ENCODE measurements around the gene LCE2D. TPM values are rescaled to one million over a fixed set of nuclear protein-coding genes. Genes with fewer than 3 reads are reported as not detected.

The LCE2D gene
- total and polyA plus RNA-seq, 8 donors, result not detected

GRCh38 chr1:152623203-152623844, 39.9 kb upstream of the LCE2D start:
- Histone ChIP-seq H3K27ac (no peak overlapping the region), H3K36me3 (no peaks in the 10 kb centered on the region), H3K4me1 (no peaks in the 10 kb centered on the region), H3K4me3 (no peak overlapping the region), H3K9me3 (peaks cover 0 to 23% (median 17%) of the 10 kb centered on the region in 4 donors), H3K27me3 (peaks cover 0 to 24% (median 0%) of the 10 kb centered on the region in 3 donors)
- intact Hi-C loops (cut with DNase I; ENCODE audit: low total_unique reads), result no loop called here
- peak in 1 of 2 donors; percentile 5 for DNase-seq
- TF ChIP-seq POLR2AphosphoS5 (IDR thresholded peaks at IDR 0.05) (no peak), CTCF (IDR thresholded peaks at IDR 0.05) (no peak), POLR2A (IDR thresholded peaks at IDR 0.05) (no peak), EP300 (IDR thresholded peaks at IDR 0.05) (no peak)
- WGBS, 5 donors, result 15 to 39% (median 23%) methylated on average over 17 to 29 of the region's 29 CpGs

- H3K36me3 ChIP-seq, result no peaks in the 10 kb centered on the region
- peaks cover 0 to 34% (median 0%) of the 10 kb centered on the region in 3 donors for H3K27me3 ChIP-seq
- TF ChIP-seq POLR2A (IDR thresholded peaks at IDR 0.05) (no peak), EP300 (IDR thresholded peaks at IDR 0.05) (no peak), CTCF (IDR thresholded peaks at IDR 0.05) (no peak), POLR2AphosphoS5 (IDR thresholded peaks at IDR 0.05) (no peak)
- no peak for DNase-seq
- intact Hi-C loops (cut with DNase I; ENCODE audit: low total_unique reads), result no loop called here
- WGBS, 5 donors, result 63 to 97% (median 82%) methylated on average over 1 of the region's 1 CpG
- H3K27ac ChIP-seq, result no peak overlapping the region
- H3K4me1 ChIP-seq, result no peaks in the 10 kb centered on the region
- no peak overlapping the region for H3K4me3 ChIP-seq
- H3K9me3 ChIP-seq, result peaks cover 0 to 23% (median 8%) of the 10 kb centered on the region in 4 donors
Measured at GRCh38 chr1:152626744-152627143, 36.4 kb upstream of the LCE2D start.

GRCh38 chr1:152630596-152630995, 32.6 kb upstream of the LCE2D start:
- intact Hi-C loops (cut with DNase I; ENCODE audit: low total_unique reads), result no loop called here
- no peak overlapping the region for H3K27ac ChIP-seq
- 86 to 95% (median 94%) methylated on average over 3 of the region's 3 CpGs for WGBS, 5 donors

GRCh38 chr1:152640351-152640750, 22.8 kb upstream of the LCE2D start:
- TF ChIP-seq POLR2AphosphoS5 (IDR thresholded peaks at IDR 0.05) (no peak), EP300 (IDR thresholded peaks at IDR 0.05) (no peak), CTCF (IDR thresholded peaks at IDR 0.05) (no peak), POLR2A (IDR thresholded peaks at IDR 0.05) (no peak)
- WGBS, 5 donors, result 53 to 81% (median 63%) methylated on average over 1 of the region's 1 CpG
- no peak overlapping the region for H3K27ac ChIP-seq
- intact Hi-C loops (cut with DNase I; ENCODE audit: low total_unique reads), result no loop called here
- DNase-seq, result no peak
- no peaks in the 10 kb centered on the region for H3K4me1 ChIP-seq
- H3K27me3 ChIP-seq, result peaks cover 0 to 3% (median 0%) of the 10 kb centered on the region in 3 donors
- peaks cover 0 to 8% (median 3%) of the 10 kb centered on the region in 4 donors for H3K9me3 ChIP-seq
- no peaks in the 10 kb centered on the region for H3K36me3 ChIP-seq
- no peak overlapping the region for H3K4me3 ChIP-seq

More at GRCh38 chr1:152630596-152630995, 32.6 kb upstream of the LCE2D start:
- no peak for TF ChIP-seq EP300 (IDR thresholded peaks at IDR 0.05)
- TF ChIP-seq CTCF (IDR thresholded peaks at IDR 0.05), result no peak
- no peak for TF ChIP-seq POLR2A (IDR thresholded peaks at IDR 0.05)
- TF ChIP-seq POLR2AphosphoS5 (IDR thresholded peaks at IDR 0.05), result no peak
- Histone ChIP-seq H3K27me3 (peaks cover 0 to 18% (median 0%) of the 10 kb centered on the region in 3 donors), H3K9me3 (peaks cover 0 to 23% (median 14%) of the 10 kb centered on the region in 4 donors), H3K4me1 (no peaks in the 10 kb centered on the region), H3K36me3 (no peaks in the 10 kb centered on the region), H3K4me3 (no peak overlapping the region)
- no peak for DNase-seq
